ENCODE measurements around the gene BIRC3. TPM values are rescaled to one million over a fixed set of nuclear protein-coding genes. Genes with fewer than 3 reads are reported as not detected.
A peak's percentile ranks its signal among the peaks of the same experiment; 100 is the strongest.

BIRC3 gene
- total and polyA plus RNA-seq, 2 of the 8 experiments (the other 6 are each of a cell fraction or from before 2014, with no cell fraction given) = 0.08 to 0.20 TPM

- no peak for TF ChIP-seq RFX5 (IDR thresholded peaks at IDR 0.05; ENCODE audit: borderline replicate concordance, low read depth, low read length)
- no peak for TF ChIP-seq ATF2 (IDR thresholded peaks at IDR 0.05; ENCODE audit: low read length)
- TF ChIP-seq CBX5 (IDR thresholded peaks at IDR 0.05; ENCODE audit: low read depth, low read length) = no peak
- no peak for TF ChIP-seq HDAC6 (IDR thresholded peaks at IDR 0.05; ENCODE audit: low read depth, low read length)
- TF ChIP-seq RBBP5 (IDR thresholded peaks at IDR 0.05; ENCODE audit: borderline replicate concordance, low read depth, low read length) = 0 out of 2 replicates have a peak, but pooled peaks have one; percentile 46
- TF ChIP-seq CBX8 (IDR thresholded peaks at IDR 0.05; ENCODE audit: borderline replicate concordance, low read depth, low read length) = no peak
- no peak for TF ChIP-seq ATF3 (IDR thresholded peaks at IDR 0.05; ENCODE audit: insufficient read depth, low read depth, low read length)
- no peak for TF ChIP-seq RNF2 (IDR thresholded peaks at IDR 0.05; ENCODE audit: borderline replicate concordance, low read depth, low read length, missing control alignments, poor library complexity, severe bottlenecking)
- TF ChIP-seq EP300 (IDR thresholded peaks at IDR 0.05; ENCODE audit: borderline replicate concordance in 1 of 2, low read depth in 2 of 2, low read length in 2 of 2) = no peak
- TF ChIP-seq YY1 (IDR thresholded peaks at IDR 0.05; ENCODE audit: low read depth, low read length) = no peak
- TF ChIP-seq CTBP2 (IDR thresholded peaks at IDR 0.05; ENCODE audit: borderline replicate concordance, insufficient read depth, insufficient read length, low read length) = no peak
- TF ChIP-seq EGR1 (IDR thresholded peaks at IDR 0.05; ENCODE audit: borderline replicate concordance, low read depth, low read length) = no peak
- 0 out of 2 replicates have a peak, but pooled peaks have one; percentile 37 for TF ChIP-seq SP1 (IDR thresholded peaks at IDR 0.05; ENCODE audit: low read depth, low read length)
- TF ChIP-seq SIX5 (IDR thresholded peaks at IDR 0.05; ENCODE audit: low read depth, low read length) = no peak
- TF ChIP-seq E2F6 (IDR thresholded peaks at IDR 0.05) = no peak
- no peak for TF ChIP-seq SRF (IDR thresholded peaks at IDR 0.05; ENCODE audit: low read depth, low read length)
- no peak for TF ChIP-seq USF2 (IDR thresholded peaks at IDR 0.05; ENCODE audit: low read length)
- TF ChIP-seq NRF1 (IDR thresholded peaks at IDR 0.05; ENCODE audit: low read depth, low read length) = no peak
These were observed 49.0 kb upstream of the BIRC3 start (continued) for GRCh38 chr11:102268083-102268984.
